LHCN-M2 (cell line): Measurements from ENCODE around the gene C14orf119. TPM values are rescaled to one million over a fixed set of nuclear protein-coding genes. Genes with fewer than 3 reads are reported as not detected.

Experiments used
- DNase-seq: peaks from one replicate; pipeline ENCODE4 v3.0.0-alpha.2; 2012; ENCODE audit warnings: low read depth
- total RNA-seq: library from RNA; depleted of rRNA; stranded (reverse); fragments of >200 nt; gene quantifications from 2 replicates; pipeline ENCODE4 v1.2.3, GENCODE V29; 2014; rRNA removed

The C14orf119 gene
- total RNA-seq, 1 experiment from 2014 or later = 47.0 TPM

DNA sequence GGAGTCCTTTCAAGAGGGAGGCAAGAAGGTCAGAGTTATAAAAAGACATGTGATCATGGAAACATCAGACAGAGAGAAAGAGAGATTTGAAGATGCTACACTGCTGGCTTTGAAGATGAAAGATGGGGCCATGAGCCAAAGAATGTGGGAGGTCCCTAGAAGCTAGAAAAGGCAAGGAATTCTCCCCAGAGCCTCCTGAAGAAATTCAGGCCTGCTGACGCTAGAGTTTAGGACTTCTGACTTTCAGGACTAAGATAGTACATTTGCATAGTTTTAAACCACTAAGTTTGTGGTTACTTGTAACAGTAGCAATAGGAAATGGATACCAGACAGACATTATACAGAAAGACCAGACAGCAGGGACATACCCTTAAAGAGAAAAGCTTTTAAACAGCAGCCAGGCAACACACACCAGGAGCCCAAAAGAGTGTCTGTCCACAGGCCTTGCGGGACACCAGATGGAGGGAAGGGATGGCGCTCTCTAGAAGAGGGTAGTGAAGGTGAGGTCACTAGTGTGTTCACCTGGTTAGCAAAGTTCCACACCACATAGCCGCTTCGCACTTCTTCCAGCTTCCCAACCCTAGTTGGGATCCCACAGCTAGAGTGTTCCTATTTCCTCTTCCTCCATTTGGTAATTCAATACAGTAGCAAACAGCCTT lies 53.4 kb downstream of the C14orf119 start:
- no peak for DNase-seq

- no peak for DNase-seq
Observed at GRCh38 chr14:23149745-23150144, 54.4 kb downstream of the C14orf119 start.

Other genes starting within 250 kb of the C14orf119 start
- gene LRP10, start 223.8 kb upstream of the C14orf119 start, total RNA-seq = 86.0 and 86.5 TPM in 2 replicates
- 0.06 and 0.13 TPM in 2 replicates for gene REM2, start 212.3 kb upstream of the C14orf119 start, total RNA-seq
- 75.6 and 131 TPM in 2 replicates for gene RBM23, start 176.4 kb upstream of the C14orf119 start, total RNA-seq
- 51.7 and 66.0 TPM in 2 replicates for gene PRMT5, start 166.1 kb upstream of the C14orf119 start, total RNA-seq
- gene HAUS4, start 138.4 kb upstream of the C14orf119 start, total RNA-seq = 45.5 and 54.8 TPM in 2 replicates
- 67.1 and 78.4 TPM in 2 replicates for gene AJUBA, start 113.0 kb upstream of the C14orf119 start, total RNA-seq
- gene C14orf93, start 85.4 kb upstream of the C14orf119 start, total RNA-seq = 4.0 and 8.6 TPM in 2 replicates
- gene PSMB5, start 60.6 kb upstream of the C14orf119 start, total RNA-seq = 235 and 240 TPM in 2 replicates
- not detected in 2 replicates for gene PSMB11, start 53.3 kb upstream of the C14orf119 start, total RNA-seq
- 10.4 and 11.0 TPM in 2 replicates for gene CDH24, start 38.0 kb upstream of the C14orf119 start, total RNA-seq
- 78.7 and 106 TPM in 2 replicates for gene ACIN1, start 369 bp upstream of the C14orf119 start, total RNA-seq
- gene CIROP, start 9.5 kb downstream of the C14orf119 start, total RNA-seq = not detected in 2 replicates
- gene CEBPE, start 23.8 kb downstream of the C14orf119 start, total RNA-seq = 0.11 TPM in 1 of 2 replicates, not detected in the other
- gene SLC7A8, start 88.2 kb downstream of the C14orf119 start, total RNA-seq = 2.4 and 3.4 TPM in 2 replicates
- not detected in 2 replicates for gene RNF212B, start 142.4 kb downstream of the C14orf119 start, total RNA-seq
- 5.7 and 7.1 TPM in 2 replicates for gene HOMEZ, start 190.6 kb downstream of the C14orf119 start, total RNA-seq
- gene PPP1R3E, start 207.4 kb downstream of the C14orf119 start, total RNA-seq = 2.9 and 5.0 TPM in 2 replicates
- gene BCL2L2, start 211.3 kb downstream of the C14orf119 start, total RNA-seq = 17.3 and 20.4 TPM in 2 replicates
- 86.7 and 92.7 TPM in 2 replicates for gene PABPN1, start 226.0 kb downstream of the C14orf119 start, total RNA-seq